Stimulated activated CD8-positive, alpha-beta memory T cell treated with anti-CD3 and anti-CD28 coated beads, Interleukin-12 subunit alpha, Interleukin-12 subunit beta, amount 100 ng/mL, for 24 hours (primary cell): ENCODE results near the gene MED14.
"Not testable (repeated sequence)": the region's sequence is repeated elsewhere in the genome, so short reads cannot be mapped to it uniquely, and the experiment has no call there.

ENCODE experiments used
- DNase-seq: peaks from one replicate; pipeline ENCODE4 v3.0.0-alpha.2; 2020; ENCODE audit errors: extremely low read depth

Gene MED14

DNA sequence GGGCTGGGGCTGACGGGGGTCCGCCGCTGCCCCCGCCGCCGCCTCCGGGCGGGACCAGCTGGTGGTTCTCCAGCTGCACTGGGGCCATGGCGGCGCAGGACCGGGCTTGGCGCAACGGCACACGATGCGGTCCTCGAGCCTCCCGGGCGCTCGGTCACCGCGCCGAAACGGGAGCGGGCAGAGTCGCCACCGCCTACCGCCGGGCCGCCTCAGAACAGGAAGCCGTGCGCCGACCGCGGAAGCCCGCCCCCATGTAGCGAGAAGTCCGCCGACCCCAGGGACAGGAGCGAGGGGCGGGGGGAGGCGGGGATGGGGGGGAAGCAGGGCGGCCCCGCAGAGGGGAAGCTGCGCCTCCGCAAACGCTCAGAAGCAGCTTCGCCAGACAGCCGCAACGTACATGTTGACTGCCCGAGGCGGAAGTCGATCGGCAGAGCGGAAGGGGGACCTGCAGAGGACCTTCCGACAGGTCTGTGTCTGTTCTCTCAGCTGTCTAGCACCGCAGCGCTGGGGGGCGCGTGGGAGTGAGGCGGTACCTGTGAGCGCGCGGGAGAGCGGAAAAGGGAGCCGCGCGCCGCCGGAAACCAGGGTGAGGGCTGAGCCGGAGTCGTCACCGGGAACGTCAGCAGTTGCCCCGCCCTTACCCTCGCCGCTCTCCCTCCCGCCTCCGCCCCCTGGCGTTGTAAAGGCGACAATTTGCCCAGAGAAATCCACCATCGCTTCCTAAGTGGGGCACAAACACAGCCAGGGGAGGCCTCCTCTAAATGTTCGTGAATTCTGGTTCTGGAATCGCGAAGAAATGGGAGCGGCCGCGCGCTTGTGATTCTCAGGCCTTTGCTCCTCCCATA is at the start of gene MED14:
Gene MED14 (minus strand): TSS at position 218 of the 845 bp plus-strand sequence. CDS start 130 bp downstream, at position 88.
- peak; percentile 71 for DNase-seq

DNA sequence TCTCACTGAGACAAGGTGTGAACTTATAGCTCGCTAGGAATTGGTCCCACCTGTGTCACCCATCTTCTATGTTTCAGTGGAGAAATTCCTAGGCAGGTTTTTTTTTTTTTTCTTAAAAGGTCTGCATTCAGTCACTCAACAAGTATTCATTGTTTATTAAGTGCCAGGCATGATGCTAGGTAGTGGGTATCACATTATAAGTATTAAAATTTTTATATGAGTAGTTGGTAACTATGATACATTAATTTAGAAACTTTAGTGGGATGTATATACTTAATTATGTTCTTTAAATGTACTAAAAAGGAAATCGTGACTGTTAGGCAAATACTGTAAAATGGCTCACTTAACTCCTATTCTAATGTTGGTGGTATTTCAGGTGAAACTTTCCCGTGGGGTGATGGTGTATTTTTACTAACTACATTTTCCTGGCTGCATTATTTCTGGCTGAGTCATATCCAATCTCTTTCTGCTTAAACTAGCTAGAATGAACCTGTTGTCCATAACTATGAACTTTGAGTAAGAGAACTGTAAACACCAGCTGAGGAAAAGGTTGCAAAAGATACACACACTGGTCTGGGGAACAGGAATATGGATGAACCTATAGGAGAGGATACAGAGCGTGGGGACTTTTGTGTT is 49.3 kb upstream of the MED14 start:
- no peak for DNase-seq

DNA sequence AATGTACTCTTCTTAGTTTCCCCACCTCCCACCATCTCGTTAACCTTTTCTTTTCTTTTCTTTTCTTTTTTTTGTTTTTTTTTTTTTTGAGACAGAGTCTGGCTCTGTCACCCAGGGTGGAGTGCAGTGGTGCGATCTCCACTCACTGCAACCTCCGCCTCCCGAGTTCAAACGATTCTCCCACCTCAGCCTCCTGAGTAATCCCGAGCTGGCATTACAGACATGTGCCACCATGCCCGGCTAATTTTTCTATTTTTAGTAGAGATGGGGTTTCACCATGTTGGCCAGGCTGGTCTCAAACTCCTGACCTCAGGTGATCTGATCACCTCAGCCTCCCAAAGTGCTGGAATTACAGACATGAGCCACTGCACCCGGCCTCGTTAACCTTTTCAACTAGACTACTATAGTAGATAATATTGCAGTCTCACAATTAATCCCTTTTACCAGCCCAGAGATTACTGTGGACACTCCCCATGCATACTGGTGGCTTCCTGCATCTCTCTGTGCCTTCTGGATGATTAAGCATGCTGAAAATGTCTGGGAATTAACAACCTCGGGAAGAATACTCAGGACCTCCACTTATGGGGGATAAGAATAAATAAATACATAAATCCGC is 47.4 kb upstream of the MED14 start:
- DNase-seq: not testable (repeated sequence)

DNA sequence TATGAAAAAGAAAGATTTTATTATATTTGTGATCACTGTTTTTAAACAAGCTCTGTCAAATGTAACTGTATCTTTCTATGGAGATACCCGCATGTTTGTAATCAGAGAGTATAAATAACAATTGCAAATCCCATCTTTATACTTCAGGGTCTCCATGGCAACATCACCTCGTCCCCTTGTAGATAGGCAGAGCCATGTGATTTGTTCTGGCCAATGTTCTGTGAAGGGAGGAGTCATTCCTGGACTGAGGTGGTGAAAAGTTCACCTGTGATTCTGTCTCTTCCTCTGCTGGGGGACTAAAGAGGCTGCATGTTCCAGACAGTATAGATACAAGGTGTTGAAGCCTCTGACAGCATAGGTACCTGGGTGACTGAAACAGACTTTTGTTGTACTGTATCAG is 45.6 kb upstream of the MED14 start:
- no peak for DNase-seq

DNA sequence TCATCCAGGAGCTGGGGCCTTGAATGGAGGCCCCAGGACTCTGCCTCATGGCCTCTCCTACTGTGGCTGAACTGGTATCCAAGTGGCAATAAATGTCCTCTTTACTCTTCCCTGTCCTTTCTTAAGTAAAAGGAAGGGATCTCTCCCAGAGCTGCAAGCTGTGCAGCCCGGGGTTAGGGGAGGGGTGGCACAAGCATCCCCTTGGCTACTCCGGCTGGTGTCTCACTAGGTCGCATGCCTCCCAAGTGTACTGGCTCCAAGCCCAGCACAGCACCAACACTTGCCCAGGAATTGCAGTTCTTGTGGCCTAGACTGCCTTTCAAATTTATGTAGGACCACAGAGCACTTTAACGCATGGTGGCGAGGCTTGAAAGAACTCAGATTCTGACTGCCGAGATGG is 44.7 kb upstream of the MED14 start:
- no peak for DNase-seq

DNA sequence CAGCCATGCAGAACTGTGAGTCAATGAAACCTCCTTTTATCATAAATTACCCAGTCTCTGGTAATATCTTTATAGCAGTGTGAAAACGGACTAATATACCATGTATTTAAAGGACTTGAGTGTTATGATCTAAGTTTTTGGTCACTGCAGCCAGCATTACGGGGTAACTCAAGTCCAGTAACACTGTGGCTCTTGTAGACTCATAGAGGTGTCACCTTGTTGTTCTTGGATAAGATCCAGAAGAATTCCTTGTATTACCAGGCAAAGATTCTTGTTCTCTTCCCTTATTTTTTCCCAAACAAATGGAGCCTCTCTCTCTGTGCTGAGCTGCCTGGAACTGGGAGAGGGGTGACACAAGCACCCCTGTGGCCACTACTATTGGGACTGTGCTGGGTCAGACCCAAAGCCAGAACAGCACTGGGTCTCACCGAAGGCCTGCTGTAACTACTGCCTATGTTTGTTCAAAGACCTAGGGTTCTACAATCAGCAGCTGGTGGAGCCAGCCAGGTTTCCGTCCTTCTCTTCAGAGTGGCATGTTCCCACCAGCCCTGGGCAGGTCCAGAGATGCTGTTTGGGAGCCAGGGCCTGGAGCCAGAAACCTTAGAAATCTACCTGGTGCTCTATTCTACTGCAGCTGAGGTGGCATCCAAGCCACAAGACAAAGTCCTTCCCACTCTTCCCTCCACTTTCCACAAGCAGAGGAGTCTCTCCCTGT is 43.7 kb upstream of the MED14 start:
- DNase-seq: no peak

DNA sequence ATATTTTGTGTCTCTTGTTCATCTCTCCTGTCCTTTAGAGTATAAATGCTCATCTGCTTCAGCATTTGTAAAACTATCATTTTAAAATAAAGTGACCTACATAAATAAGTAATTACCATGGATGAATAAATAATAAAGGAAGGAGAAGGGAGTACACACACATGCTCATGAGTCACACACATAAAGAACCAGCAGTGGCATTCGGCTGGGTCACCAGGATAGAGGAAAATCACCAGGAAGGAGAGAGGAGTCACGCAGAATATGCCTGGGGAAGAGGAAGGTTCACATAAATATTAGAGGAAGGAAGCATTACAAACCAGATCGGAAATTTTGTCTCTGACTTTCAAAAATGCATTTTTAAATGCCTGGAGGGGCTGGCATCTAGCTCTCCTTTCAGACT is 38.5 kb upstream of the MED14 start:
- DNase-seq: no peak

DNA sequence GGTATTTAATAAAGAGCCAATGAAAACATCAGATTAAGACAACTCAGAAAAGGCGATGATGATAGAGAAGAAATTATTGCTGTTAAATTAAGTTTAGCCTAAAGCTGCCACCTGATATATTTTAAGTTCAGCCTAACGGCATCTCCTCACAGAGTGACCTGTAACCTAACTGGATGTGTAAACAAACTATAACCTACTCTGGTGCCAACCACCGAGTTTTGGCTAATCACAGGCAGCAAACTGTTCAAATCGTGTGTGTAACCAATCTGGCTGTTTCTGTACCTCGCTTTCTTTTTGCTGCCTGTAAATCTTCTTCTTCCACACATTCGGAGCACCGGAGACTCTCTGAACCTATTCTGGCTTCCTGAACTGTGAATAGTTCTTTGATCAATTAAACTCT is 37.8 kb upstream of the MED14 start:
- no peak for DNase-seq

DNA sequence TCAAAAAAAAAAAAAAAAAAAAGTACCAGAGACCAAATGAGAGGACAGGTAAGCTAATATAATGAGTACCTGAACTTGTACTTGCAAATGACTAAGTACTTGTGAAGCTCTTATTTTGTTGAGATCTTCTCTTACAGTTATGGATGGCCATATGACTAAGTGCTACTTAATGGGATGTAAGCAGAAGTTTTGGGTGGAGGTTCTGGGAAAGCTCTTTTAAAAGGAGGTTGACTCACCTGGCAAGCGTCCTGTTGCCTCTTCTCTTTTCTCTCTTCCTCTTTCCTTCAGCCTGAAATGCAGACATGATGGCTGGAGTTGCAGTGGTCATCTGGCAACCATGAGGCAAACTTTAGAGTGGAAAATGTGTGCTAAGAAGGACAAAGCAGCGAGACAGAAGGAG is 36.9 kb upstream of the MED14 start:
- no peak for DNase-seq

DNA sequence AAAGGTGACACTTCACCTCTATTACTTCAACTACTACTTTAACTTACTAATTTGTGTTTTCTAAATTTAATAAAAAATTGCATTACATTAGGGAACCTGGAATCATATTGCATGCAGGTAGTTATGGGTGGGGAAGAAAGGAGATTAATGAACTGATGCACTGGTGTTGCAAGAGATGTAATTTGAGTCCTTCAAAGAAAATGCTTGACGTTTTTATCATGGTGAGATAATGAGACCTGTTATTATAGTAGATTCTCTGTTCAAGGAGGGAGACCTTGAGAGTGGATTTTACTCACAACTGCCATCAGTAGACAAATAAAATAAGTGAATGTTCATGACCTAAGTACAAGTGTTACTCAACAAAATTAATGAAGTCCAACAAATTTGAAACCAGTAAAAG is 26.4 kb upstream of the MED14 start:
- no peak for DNase-seq

DNA sequence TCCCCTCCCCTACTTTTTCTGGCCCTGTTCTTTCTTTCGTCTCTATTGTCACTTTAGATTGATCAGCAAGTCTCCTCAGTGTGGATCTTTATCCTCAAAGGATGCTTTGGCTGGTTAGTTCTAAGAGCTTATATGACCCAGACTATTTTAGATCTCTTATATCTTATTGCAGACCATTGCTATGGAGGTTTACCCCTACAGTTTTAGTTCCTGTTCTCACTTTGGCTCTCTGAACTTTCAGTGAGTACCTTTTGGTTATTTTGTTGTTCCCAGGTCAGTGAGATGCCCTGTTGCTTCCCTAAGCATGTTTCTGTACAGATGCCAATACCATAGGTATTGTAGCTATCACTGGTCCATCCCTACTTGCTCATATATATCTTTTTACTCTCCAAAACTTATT is 24.0 kb upstream of the MED14 start:
- DNase-seq: no peak

DNA sequence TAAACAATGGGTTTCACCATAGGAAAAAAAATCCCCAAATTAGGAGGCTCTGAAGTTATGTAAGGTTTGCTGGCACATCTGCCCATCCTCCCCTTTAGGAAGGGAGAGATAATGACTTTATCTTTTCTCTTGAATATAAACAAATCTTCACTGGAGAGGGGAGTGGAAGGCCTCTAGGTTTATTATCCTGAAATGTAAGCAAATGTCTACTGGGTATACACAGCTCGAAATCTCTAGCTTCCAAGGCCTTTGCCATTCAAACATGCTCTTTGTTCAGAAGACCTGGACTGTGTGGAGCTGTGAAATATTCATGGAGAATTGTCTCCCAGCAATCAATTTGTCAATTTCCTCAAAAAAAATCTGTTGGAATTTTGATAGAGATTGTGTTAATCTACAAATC is 21.7 kb upstream of the MED14 start:
- no peak for DNase-seq

DNA sequence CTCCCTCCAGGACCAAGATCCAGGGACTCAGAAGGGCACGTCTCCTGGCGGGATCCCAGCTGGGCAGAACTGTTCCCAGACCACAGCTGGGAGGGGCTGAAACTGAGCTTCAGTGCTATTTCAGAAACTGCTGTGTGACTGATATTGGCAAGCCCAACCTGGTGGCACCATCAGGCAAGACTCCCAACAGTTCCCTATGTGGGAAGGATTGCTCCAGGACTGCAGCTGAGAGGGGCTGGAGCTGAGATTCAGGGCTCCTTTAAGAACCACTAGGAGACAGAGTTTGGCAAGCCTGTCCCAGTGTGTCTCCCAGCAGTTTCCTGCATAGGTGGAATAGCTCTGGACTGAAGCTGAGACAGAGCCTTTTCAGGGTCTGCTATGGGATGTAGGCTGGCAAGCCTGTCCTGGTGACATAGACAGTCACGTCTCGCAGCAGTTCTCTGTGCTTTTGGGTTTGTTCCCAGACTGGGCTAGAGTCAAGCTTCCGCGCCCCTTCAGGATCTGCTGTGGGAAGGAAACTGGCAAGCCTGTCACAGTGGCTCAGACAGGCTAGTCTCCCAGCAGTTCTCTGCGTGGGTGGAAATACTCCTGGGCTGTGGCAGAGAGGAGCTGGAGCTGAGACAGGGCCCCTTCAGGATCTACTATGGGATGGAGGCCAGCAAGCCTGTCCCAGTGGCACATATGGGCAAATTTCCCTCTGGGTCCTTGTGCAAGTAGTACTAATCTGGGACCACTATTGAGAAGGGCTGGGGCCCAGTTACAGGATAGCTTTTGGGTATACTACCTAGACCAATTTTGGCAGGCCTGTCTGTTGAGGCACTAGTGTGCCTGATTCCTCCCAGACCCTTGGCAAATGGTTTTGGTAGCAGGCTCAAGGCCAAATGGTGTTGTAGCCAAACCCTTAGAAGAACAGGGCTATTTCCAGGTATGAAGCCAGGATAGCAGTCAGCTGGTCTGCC is 20.2 kb upstream of the MED14 start:
- no peak for DNase-seq

DNA sequence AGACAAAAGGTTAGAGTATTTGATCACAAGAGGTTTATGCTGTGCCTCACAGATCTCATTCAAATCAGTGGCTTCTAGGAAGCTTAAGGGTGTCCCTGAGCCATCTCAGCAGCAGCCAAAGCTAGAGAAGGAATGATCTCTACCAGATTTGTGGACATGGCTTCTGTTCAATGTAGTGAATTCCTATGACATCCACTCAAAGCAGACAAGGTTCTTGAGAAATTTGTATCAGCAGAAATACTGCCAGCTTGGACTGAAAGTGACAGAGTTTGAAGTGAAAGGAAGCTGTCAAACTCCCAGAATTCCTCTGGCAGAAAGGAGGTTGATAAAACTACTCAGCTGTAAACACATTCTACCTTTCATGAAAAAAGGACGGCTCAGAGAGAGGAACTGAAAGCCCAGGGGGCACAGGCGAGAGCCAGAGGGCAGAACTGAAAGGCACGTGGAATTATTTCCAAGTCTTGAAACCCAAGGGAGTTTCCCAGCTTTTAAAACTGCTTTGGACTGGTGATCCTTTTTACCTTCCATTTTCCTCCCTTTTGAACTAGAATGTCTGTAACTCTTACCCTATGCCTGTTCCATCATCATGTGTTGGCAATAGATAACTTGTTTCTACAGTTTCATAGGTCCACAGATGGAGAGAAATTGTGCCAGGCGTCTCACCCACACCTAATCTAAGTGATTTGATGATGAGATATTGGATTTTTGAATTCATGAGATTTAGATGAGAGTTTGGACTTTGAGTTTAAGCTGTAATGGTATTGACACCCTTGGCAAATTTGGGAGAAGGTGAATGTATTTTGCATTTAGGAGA is 14.5 kb upstream of the MED14 start:
- DNase-seq: no peak

DNA sequence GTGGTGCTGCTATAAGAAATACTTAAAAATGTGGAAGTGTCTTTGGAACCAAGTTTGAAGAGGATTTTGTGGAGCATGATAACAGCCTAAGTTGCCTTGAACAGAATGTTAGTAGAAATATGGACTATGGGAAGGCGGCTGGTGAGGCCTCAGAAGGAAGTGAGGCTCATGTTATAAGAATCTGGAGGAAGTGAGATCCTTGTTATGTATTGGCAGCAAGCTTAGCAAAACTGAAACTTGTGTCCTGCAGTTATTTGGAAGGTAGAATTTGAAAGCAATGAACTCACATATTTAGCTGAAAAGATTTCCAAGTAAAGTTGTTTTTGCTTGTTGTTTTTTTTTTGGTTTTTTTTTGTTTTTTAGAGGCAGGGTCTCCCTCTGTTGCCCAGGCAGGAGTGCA is 13.6 kb upstream of the MED14 start:
- DNase-seq: no peak

DNA sequence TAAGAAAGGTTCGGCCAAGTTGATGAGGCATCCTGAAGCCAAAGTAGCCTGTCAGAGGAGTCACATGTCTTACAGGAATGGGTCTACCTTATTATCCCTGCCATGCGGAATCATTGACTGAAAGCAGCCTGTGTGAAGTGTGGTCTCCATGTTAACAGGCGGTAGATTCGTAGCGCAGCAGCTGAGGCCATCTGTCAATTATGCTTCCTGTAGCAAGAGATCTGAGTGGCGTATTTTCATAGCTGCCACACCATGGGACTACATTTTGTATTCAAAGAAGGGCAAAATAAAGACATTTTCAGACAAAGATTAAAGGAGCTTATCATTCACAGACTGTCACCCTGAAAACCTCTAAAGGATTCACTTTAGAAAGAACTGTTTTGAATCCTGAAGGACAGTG is 11.2 kb upstream of the MED14 start:
- DNase-seq: no peak

DNA sequence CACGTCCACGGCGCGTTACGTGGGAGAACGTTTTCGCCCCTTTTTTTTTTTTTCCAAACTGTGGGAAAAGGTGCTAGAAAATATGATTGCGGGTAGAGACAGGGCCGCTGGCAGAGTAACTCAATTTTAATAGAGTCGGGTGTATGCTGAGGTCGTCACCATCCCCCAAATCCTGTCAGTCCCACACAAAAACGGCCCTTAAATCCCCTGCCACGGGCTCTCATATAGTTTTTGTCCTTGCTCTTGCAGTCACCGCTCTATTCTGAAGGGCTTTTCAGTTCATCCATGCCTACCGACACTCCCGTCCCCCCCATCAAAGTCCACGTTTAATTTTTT is 796 bp upstream of the MED14 start:
- no peak for DNase-seq

DNA sequence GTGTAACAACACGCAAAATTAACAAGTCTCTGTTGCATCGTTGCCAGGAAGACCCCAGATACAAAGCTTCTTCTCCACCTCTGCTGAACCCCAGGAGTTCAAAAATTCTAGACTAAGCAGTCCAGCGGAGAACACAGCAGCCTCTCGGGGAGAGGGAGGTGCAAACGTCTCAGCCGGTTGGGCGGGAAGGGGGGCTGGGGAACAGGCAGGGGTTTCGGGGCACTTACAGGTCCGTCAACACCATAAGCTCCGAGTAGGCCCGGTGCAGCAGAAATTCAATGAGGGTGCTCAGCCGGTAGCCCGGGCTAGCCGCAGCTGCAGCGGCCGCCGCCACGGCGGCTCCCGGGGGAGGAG is 394 bp downstream of the MED14 start:
- no peak for DNase-seq

DNA sequence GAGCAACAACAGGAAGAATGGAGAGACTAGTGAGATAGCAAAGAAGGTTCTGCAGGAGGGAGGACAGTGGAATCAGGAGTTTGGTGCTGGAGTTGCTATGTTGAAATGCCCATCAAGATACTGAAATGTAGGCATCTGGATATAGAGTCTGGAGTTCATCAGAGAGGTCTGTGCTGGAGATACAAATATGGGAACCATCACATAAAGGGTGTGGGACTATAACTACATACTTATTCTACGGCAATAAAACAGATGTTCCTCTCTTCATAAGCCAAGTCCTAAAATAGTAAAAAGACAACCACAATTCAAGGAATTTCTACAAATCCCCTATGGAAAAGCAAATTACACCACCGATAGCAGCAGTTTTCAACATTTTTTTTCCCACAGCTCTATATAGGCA is 1.6 kb downstream of the MED14 start:
- no peak for DNase-seq

DNA sequence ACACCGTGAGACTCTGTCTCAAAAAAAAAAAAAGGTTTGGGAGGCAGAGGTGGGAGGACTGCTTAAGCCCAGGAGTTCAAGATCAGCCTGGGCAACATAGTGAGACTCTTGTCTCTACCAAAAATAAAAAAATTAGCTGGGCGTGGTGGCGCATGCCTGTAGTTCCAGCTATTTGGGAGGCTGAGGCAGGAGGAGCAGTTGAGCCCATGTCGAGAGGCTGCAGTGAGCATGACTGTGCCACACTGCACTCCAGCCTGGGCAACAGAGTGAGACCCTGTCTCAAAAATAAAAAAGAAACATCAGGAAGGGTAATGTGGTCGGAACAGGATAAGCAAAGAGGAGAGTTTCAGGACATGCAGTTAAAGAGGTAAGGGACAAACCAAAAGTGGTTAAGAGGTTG is 2.8 kb downstream of the MED14 start:
- not testable (repeated sequence) for DNase-seq
